Stimulated activated CD8-positive, alpha-beta memory T cell treated with anti-CD3 and anti-CD28 coated beads, Interleukin-4, amount 100 ng/mL, for 1 hour (primary cell): ENCODE results near the gene ARHGAP24.
"Not testable (repeated sequence)": the region's sequence is repeated elsewhere in the genome, so short reads cannot be mapped to it uniquely, and the experiment has no call there.

ENCODE experiments used
- DNase-seq, 2 donors: peaks; one replicate each; pipeline ENCODE4 v3.0.0-alpha.2; 2020; ENCODE audit warnings: low read depth in 2 of 2, low spot score in 1 of 2

ARHGAP24 gene

GRCh38 chr4:85806334-85806733 lies 331.4 kb downstream of the ARHGAP24 start:
- DNase-seq, result no peak

- no peak for DNase-seq
These were observed 332.4 kb downstream of the ARHGAP24 start for GRCh38 chr4:85807247-85807950.

- DNase-seq, result no peak
These were observed 333.2 kb downstream of the ARHGAP24 start for GRCh38 chr4:85808104-85808503.

- DNase-seq, result no peak
These were observed 333.9 kb downstream of the ARHGAP24 start for GRCh38 chr4:85808864-85809263.

GRCh38 chr4:85812776-85813175 lies 337.8 kb downstream of the ARHGAP24 start:
- no peak for DNase-seq

GRCh38 chr4:85815796-85816459 lies 341.0 kb downstream of the ARHGAP24 start:
- no peak for DNase-seq

- no peak for DNase-seq
These were observed 343.8 kb downstream of the ARHGAP24 start for GRCh38 chr4:85818700-85819099.

GRCh38 chr4:85820101-85820500 lies 345.2 kb downstream of the ARHGAP24 start:
- not testable (repeated sequence) for DNase-seq

- no peak for DNase-seq
These were observed 346.9 kb downstream of the ARHGAP24 start for GRCh38 chr4:85821688-85822455.

GRCh38 chr4:85823295-85823694 lies 348.3 kb downstream of the ARHGAP24 start:
- DNase-seq, result no peak

- no peak for DNase-seq
These were observed 349.4 kb downstream of the ARHGAP24 start for GRCh38 chr4:85824166-85824945.

- DNase-seq, result no peak
These were observed 351.2 kb downstream of the ARHGAP24 start for GRCh38 chr4:85826060-85826678.

GRCh38 chr4:85828027-85828890 lies 353.3 kb downstream of the ARHGAP24 start:
- no peak for DNase-seq

- DNase-seq, result no peak
These were observed 354.5 kb downstream of the ARHGAP24 start for GRCh38 chr4:85829276-85830051.

GRCh38 chr4:85831647-85832046 lies 356.7 kb downstream of the ARHGAP24 start:
- DNase-seq, result no peak

GRCh38 chr4:85833302-85833701 lies 358.4 kb downstream of the ARHGAP24 start:
- no peak for DNase-seq

- DNase-seq, result no peak
These were observed 360.0 kb downstream of the ARHGAP24 start for GRCh38 chr4:85834934-85835333.

- DNase-seq, result no peak
These were observed 361.9 kb downstream of the ARHGAP24 start for GRCh38 chr4:85836588-85837438.
